Measurements from ENCODE around the gene DLGAP3. TPM values are rescaled to one million over a fixed set of nuclear protein-coding genes. Genes with fewer than 3 reads are reported as not detected.

Gene DLGAP3
- total RNA-seq, 1 experiment from 2014 or later, result 1.0 TPM

DNA sequence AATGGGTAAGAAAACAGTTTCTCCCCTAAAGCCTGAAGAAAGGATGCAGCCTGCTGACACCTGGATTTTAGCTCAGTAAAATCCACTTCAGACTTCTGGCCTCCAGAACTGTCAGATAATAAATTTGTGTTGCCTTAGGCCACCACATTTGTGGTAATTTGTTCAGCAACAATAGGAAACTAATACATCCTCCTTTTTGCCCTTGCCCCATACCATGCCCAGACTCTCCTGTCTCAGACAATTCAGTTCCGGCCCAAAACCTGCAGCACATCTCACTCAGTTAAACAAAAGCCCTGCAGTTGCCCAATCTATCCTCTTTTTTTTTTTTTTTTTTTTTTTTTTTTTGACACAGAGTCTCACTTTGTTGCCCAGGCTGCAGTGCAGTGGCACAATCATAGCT is 95.7 kb downstream of the DLGAP3 start:
- CTCF ChIA-PET, result interaction anchor here (0.7 kb wide), 2 partner anchors 36 to 150 kb away, joined by 4 to 5 read pairs; no protein-coding TSS in a partner anchor
- TF ChIP-seq, protein P1, sequence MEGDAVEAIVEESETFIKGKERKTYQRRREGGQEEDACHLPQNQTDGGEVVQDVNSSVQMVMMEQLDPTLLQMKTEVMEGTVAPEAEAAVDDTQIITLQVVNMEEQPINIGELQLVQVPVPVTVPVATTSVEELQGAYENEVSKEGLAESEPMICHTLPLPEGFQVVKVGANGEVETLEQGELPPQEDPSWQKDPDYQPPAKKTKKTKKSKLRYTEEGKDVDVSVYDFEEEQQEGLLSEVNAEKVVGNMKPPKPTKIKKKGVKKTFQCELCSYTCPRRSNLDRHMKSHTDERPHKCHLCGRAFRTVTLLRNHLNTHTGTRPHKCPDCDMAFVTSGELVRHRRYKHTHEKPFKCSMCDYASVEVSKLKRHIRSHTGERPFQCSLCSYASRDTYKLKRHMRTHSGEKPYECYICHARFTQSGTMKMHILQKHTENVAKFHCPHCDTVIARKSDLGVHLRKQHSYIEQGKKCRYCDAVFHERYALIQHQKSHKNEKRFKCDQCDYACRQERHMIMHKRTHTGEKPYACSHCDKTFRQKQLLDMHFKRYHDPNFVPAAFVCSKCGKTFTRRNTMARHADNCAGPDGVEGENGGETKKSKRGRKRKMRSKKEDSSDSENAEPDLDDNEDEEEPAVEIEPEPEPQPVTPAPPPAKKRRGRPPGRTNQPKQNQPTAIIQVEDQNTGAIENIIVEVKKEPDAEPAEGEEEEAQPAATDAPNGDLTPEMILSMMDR (IDR thresholded peaks at IDR 0.05; ENCODE audit: unreplicated experiment), result no peak
- H3K4me3 Mint-ChIP-seq (ENCODE audit: low read depth, unreplicated experiment), result no peak overlapping the region
- no peak overlapping the region for H3K27ac Mint-ChIP-seq (ENCODE audit: unreplicated experiment)
- no peak for DNase-seq
- no peaks in the 10 kb centered on the region for H3K4me1 Mint-ChIP-seq (ENCODE audit: low read depth, unreplicated experiment)
- H3K36me3 Mint-ChIP-seq (ENCODE audit: insufficient read depth, unreplicated experiment), result no peaks in the 10 kb centered on the region
- no peaks in the 10 kb centered on the region for H3K9me3 Mint-ChIP-seq (ENCODE audit: low read depth, unreplicated experiment)
- intact Hi-C loops (cut with micrococcal nuclease; ENCODE audit: unreplicated experiment), result no loop called here
- BruUV-seq (replicated peaks), result no TSS peak
- no peaks in the 10 kb centered on the region for H3K27me3 Mint-ChIP-seq (ENCODE audit: unreplicated experiment)

DNA sequence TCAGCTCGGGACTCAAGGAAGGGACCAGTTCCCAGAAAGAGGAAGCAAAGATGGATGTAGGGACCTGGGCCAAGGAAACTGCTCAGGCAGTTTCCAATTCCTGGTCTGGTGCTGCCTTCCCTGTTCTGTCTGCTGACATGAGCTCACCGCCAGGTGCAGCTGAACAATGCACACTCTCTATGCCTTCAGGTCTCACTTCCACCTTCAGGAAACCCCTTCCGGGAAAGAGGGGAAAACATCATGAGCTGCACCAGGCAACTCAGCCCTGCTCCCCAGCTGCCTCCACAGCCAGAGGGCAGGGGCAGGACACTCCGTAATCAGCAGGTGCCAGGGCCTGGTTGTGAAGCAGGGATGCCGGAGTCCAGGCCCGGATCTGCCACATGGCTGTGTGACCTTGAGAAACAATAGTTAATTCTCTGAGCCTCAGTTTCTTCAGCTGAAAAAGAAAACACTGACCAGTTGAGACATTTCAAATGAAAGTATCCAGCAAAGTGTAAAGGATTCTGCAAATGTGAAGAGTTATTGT is 97.7 kb downstream of the DLGAP3 start:
- intact Hi-C loops (cut with micrococcal nuclease; ENCODE audit: unreplicated experiment), result no loop called here
- H3K4me1 Mint-ChIP-seq (ENCODE audit: low read depth, unreplicated experiment), result no peaks in the 10 kb centered on the region
- no peak for DNase-seq
- BruUV-seq (replicated peaks), result no TSS peak
- no peaks in the 10 kb centered on the region for H3K27me3 Mint-ChIP-seq (ENCODE audit: unreplicated experiment)
- no peak overlapping the region for H3K27ac Mint-ChIP-seq (ENCODE audit: unreplicated experiment)
- CTCF ChIA-PET, result no interaction called here
- TF ChIP-seq, protein P1 (IDR thresholded peaks at IDR 0.05; ENCODE audit: unreplicated experiment), result no peak
- H3K9me3 Mint-ChIP-seq (ENCODE audit: low read depth, unreplicated experiment), result no peaks in the 10 kb centered on the region
- H3K4me3 Mint-ChIP-seq (ENCODE audit: low read depth, unreplicated experiment), result no peak overlapping the region
- no peaks in the 10 kb centered on the region for H3K36me3 Mint-ChIP-seq (ENCODE audit: insufficient read depth, unreplicated experiment)

DNA sequence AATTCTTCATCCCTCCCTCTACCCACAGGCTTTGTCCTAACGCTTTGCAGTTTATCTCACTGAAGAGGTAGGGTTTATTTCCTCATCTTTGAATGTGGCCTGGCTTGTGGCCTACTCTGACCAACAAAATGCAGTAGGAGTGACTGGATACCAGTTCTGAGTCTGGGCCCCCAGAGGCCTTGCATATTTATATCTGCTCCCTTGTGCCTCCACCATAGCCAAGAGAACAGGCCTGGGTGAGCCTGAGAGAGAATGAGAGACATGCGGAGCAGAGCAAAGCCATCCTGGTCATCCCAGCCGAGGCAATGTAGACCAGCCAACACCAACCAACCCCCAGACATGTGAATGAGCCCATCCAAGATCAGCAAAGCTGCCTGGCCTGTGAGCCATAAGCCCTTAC is 100.2 kb downstream of the DLGAP3 start:
- CTCF ChIA-PET, result no interaction called here
- intact Hi-C loops (cut with micrococcal nuclease; ENCODE audit: unreplicated experiment), result no loop called here
- no peak overlapping the region for H3K4me3 Mint-ChIP-seq (ENCODE audit: low read depth, unreplicated experiment)
- H3K36me3 Mint-ChIP-seq (ENCODE audit: insufficient read depth, unreplicated experiment), result no peaks in the 10 kb centered on the region
- H3K27ac Mint-ChIP-seq (ENCODE audit: unreplicated experiment), result no peak overlapping the region
- H3K4me1 Mint-ChIP-seq (ENCODE audit: low read depth, unreplicated experiment), result peaks cover 8% of the 10 kb centered on the region
- DNase-seq, result no peak
- no TSS peak for BruUV-seq (replicated peaks)
- no peaks in the 10 kb centered on the region for H3K9me3 Mint-ChIP-seq (ENCODE audit: low read depth, unreplicated experiment)
- H3K27me3 Mint-ChIP-seq (ENCODE audit: unreplicated experiment), result no peaks in the 10 kb centered on the region
- TF ChIP-seq, protein P1 (IDR thresholded peaks at IDR 0.05; ENCODE audit: unreplicated experiment), result no peak

DNA sequence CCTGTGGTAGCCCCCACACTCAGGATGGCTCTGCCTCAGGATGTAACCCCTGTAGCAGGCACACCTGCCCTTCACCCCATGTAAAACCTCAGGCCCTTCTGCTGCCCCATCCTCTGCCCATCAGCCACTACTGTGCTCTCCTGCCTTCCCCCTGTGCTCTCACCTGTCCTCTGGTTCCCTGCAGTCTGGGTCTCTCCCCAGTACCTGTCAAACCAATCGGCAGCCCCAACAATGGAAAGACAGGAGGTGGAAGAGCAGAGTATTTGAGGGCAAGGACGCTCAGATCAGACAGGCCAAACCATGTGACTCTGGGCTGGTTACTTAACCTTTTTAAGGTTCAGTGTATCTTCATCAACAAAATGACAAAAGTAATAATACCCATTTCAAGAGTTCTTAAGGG is 100.8 kb downstream of the DLGAP3 start:
- no peaks in the 10 kb centered on the region for H3K36me3 Mint-ChIP-seq (ENCODE audit: insufficient read depth, unreplicated experiment)

More for the DNA sequence above, 100.8 kb downstream of the DLGAP3 start:
- intact Hi-C loops (cut with micrococcal nuclease; ENCODE audit: unreplicated experiment), result no loop called here
- H3K4me3 Mint-ChIP-seq (ENCODE audit: low read depth, unreplicated experiment), result no peak overlapping the region
- H3K27me3 Mint-ChIP-seq (ENCODE audit: unreplicated experiment), result no peaks in the 10 kb centered on the region
- CTCF ChIA-PET, result no interaction called here
- BruUV-seq (replicated peaks), result no TSS peak
- H3K4me1 Mint-ChIP-seq (ENCODE audit: low read depth, unreplicated experiment), result peaks cover 8% of the 10 kb centered on the region
- no peaks in the 10 kb centered on the region for H3K9me3 Mint-ChIP-seq (ENCODE audit: low read depth, unreplicated experiment)
- no peak for DNase-seq
- TF ChIP-seq, protein P1 (IDR thresholded peaks at IDR 0.05; ENCODE audit: unreplicated experiment), result no peak
- H3K27ac Mint-ChIP-seq (ENCODE audit: unreplicated experiment), result no peak overlapping the region

Measured in Calu3 (cell line).